ENCODE measurements around the gene FGF13.

The FGF13 gene

DNA sequence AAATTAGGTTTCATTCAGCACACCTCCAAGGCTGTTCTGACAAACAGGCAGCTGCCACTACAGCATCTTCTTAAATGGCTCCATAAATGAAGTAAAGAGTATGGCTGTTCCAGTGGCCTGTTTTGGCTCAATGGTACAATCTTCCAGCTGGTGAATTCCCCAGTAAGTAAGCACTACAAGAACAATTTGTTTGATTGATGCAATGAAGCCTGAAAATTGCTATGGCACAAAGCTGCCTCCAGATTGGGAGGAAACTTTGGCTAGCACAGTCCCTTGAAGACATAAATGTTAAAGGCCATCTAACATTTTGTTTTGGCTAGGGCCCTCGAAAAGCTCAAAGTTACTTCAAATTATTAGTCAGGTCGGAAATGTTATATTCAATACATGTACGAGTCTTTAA, 47.5 kb downstream of the FGF13 start:
- Histone ChIP-seq H3K27ac (ENCODE audit: extremely low read depth, low read depth, low read length) (no peak overlapping the region), H3K9me3 (ENCODE audit: control insufficient read depth, insufficient read depth, low read depth, low read length) (no peaks in the 10 kb centered on the region), H3K4me3 (ENCODE audit: low read depth, low read length) (no peak overlapping the region), H3K36me3 (ENCODE audit: control insufficient read depth in 2 of 2, insufficient read depth in 1 of 2, low read length in 2 of 2) (no peaks in the 10 kb centered on the region), H3K4me1 (ENCODE audit: control insufficient read depth, insufficient read depth, low read length) (no peaks in the 10 kb centered on the region)
- ChIA-PET POLR2A (no interaction called here), CTCF (no interaction called here)
- no peak for TF ChIP-seq ZNF670 (tag by site-specific recombination; IDR thresholded peaks at IDR 0.05; ENCODE audit: low read depth)
- no peak for TF ChIP-seq ZNF394 (tag by site-specific recombination; IDR thresholded peaks at IDR 0.05; ENCODE audit: borderline replicate concordance)
- TF ChIP-seq TCF7L2 (IDR thresholded peaks at IDR 0.05; ENCODE audit: borderline replicate concordance, low read depth, low read length): no peak
- TF ChIP-seq ZBTB11 (tag by site-specific recombination; conservative IDR thresholded peaks at IDR 0.05; ENCODE audit: low read depth): no peak
- no peak for TF ChIP-seq ZNF112 (tag by site-specific recombination; IDR thresholded peaks at IDR 0.05)
- no peak for TF ChIP-seq ZNF416 (tag by site-specific recombination; IDR thresholded peaks at IDR 0.05)
- no peak for TF ChIP-seq ZNF423 (tag by site-specific recombination; IDR thresholded peaks at IDR 0.05)
- TF ChIP-seq ZNF76 (tag by site-specific recombination; IDR thresholded peaks at IDR 0.05; ENCODE audit: borderline replicate concordance, low read depth): no peak
- TF ChIP-seq SCRT2 (tag by site-specific recombination; IDR thresholded peaks at IDR 0.05): no peak
- no peak for TF ChIP-seq RBAK (tag by site-specific recombination; IDR thresholded peaks at IDR 0.05)
- no peak for TF ChIP-seq ZNF624 (tag by site-specific recombination; IDR thresholded peaks at IDR 0.05)
- no peak for TF ChIP-seq ZNF2 (tag by site-specific recombination; IDR thresholded peaks at IDR 0.05)
- no peak for TF ChIP-seq ZNF571 (tag by site-specific recombination; IDR thresholded peaks at IDR 0.05)
- TF ChIP-seq ZNF704 (tag by site-specific recombination; IDR thresholded peaks at IDR 0.05): no peak
- no peak for TF ChIP-seq ZNF433 (tag by site-specific recombination; IDR thresholded peaks at IDR 0.05; ENCODE audit: low read depth)
- no peak for TF ChIP-seq INSM2 (tag by site-specific recombination; IDR thresholded peaks at IDR 0.05)
- no peak for TF ChIP-seq GLI2 (tag by site-specific recombination; IDR thresholded peaks at IDR 0.05; ENCODE audit: borderline replicate concordance, low read depth)
- TF ChIP-seq ZNF354C (tag by site-specific recombination; IDR thresholded peaks at IDR 0.05; ENCODE audit: borderline replicate concordance, low read depth): no peak

GRCh38 chrX:138651494-138651893, 60.0 kb downstream of the FGF13 start:
- ChIA-PET POLR2A (no interaction called here), CTCF (no interaction called here)
- Histone ChIP-seq H3K9me3 (ENCODE audit: control insufficient read depth, insufficient read depth, low read depth, low read length) (no peaks in the 10 kb centered on the region), H3K4me1 (ENCODE audit: control insufficient read depth, insufficient read depth, low read length) (no peaks in the 10 kb centered on the region), H3K27ac (ENCODE audit: extremely low read depth, low read depth, low read length) (no peak overlapping the region), H3K4me3 (ENCODE audit: low read depth, low read length) (no peak overlapping the region), H3K36me3 (ENCODE audit: control insufficient read depth in 2 of 2, insufficient read depth in 1 of 2, low read length in 2 of 2) (no peaks in the 10 kb centered on the region)
- TF ChIP-seq FEZF1 (tag by site-specific recombination; IDR thresholded peaks at IDR 0.05) (no peak), GLI2 (tag by site-specific recombination; IDR thresholded peaks at IDR 0.05; ENCODE audit: borderline replicate concordance, low read depth) (no peak), ZNF37A (tag by site-specific recombination; IDR thresholded peaks at IDR 0.05) (no peak), ZNF335 (tag by site-specific recombination; conservative IDR thresholded peaks at IDR 0.05) (no peak), ZNF394 (tag by site-specific recombination; IDR thresholded peaks at IDR 0.05; ENCODE audit: borderline replicate concordance) (no peak), ZNF549 (tag by site-specific recombination; IDR thresholded peaks at IDR 0.05) (no peak), ZNF747 (tag by site-specific recombination; IDR thresholded peaks at IDR 0.05) (no peak)
- TF ChIP-seq, protein P1, sequence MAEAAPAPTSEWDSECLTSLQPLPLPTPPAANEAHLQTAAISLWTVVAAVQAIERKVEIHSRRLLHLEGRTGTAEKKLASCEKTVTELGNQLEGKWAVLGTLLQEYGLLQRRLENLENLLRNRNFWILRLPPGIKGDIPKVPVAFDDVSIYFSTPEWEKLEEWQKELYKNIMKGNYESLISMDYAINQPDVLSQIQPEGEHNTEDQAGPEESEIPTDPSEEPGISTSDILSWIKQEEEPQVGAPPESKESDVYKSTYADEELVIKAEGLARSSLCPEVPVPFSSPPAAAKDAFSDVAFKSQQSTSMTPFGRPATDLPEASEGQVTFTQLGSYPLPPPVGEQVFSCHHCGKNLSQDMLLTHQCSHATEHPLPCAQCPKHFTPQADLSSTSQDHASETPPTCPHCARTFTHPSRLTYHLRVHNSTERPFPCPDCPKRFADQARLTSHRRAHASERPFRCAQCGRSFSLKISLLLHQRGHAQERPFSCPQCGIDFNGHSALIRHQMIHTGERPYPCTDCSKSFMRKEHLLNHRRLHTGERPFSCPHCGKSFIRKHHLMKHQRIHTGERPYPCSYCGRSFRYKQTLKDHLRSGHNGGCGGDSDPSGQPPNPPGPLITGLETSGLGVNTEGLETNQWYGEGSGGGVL (tag by site-specific recombination; IDR thresholded peaks at IDR 0.05): no peak
- TF ChIP-seq, protein P2, sequence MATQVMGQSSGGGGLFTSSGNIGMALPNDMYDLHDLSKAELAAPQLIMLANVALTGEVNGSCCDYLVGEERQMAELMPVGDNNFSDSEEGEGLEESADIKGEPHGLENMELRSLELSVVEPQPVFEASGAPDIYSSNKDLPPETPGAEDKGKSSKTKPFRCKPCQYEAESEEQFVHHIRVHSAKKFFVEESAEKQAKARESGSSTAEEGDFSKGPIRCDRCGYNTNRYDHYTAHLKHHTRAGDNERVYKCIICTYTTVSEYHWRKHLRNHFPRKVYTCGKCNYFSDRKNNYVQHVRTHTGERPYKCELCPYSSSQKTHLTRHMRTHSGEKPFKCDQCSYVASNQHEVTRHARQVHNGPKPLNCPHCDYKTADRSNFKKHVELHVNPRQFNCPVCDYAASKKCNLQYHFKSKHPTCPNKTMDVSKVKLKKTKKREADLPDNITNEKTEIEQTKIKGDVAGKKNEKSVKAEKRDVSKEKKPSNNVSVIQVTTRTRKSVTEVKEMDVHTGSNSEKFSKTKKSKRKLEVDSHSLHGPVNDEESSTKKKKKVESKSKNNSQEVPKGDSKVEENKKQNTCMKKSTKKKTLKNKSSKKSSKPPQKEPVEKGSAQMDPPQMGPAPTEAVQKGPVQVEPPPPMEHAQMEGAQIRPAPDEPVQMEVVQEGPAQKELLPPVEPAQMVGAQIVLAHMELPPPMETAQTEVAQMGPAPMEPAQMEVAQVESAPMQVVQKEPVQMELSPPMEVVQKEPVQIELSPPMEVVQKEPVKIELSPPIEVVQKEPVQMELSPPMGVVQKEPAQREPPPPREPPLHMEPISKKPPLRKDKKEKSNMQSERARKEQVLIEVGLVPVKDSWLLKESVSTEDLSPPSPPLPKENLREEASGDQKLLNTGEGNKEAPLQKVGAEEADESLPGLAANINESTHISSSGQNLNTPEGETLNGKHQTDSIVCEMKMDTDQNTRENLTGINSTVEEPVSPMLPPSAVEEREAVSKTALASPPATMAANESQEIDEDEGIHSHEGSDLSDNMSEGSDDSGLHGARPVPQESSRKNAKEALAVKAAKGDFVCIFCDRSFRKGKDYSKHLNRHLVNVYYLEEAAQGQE (tag by site-specific recombination; IDR thresholded peaks at IDR 0.05): no peak

All from HEK293 (cell line).